ENCODE measurements around the gene TM4SF1.

DNA sequence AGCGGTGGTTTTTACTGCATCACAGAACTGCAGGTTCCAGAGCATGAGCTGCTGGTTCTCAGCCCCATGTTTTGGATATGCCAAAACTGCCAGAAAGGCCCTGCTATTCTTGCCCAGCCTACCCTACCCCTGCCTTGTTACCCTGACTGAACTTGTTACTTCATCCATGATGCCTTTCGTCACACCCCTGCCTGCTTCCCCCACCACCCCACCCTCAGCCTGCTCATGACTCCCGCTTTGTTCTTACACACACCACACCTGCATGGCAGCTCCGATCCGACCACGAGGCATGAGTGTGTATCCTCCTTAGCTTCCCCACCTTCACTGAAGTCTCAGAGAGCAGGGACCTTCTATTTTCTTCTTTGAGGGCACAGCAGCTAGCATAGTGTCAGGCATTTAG lies 5.1 kb upstream of the TM4SF1 start:
- TF ChIP-seq POLR2A (IDR thresholded peaks at IDR 0.05; ENCODE audit: low read length), result no peak
- TF ChIP-seq GATA1 (IDR thresholded peaks at IDR 0.05; ENCODE audit: low read depth, low read length), result no peak

All from erythroblast (primary cell).